ENCODE measurements around the gene RFX3.

Gene RFX3

DNA sequence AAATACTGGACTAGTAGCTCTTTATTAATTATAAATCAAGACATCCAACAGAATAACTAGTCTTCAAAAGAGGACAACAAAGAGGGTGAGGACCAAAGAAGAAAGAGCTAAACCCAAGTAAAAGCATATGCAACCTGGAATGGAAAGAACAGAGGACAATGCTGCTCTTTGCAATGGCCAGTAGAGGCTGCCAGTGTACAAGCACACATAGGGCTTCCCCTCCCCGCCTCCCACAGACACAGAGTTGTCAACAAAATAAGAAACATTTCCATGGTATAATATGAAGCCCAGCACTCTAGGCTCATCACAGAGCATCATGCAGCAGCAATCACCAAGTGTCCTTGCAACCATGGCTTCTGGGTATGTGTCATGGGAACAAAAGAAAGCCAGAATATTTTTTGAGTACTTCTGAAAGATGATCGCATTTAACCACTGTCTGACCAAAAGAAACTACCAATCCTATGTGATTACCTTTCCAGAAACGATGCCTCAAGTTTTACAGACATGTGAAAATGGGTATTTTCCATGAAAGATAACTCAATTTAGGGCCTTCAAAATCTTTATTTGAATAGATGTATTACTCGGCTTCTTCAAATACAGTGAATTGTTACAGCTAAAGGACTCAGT, 58.1 kb downstream of the RFX3 start:
- Histone ChIP-seq H3K4me1 (ENCODE audit: low read length) (no peaks in the 10 kb centered on the region), H3K36me3 (replicated peaks; ENCODE audit: insufficient read depth, low read length) (no peaks in the 10 kb centered on the region), H3K9ac (ENCODE audit: low read length) (no peak overlapping the region), H3K4me2 (ENCODE audit: low read depth, low read length) (no peak overlapping the region), H2AFZ (ENCODE audit: low read length) (no peak overlapping the region), H4K20me1 (ENCODE audit: insufficient read depth, low read length) (no peaks in the 10 kb centered on the region), H3K27me3 (replicated peaks; ENCODE audit: insufficient read depth, low read length) (no peaks in the 10 kb centered on the region), H3K9me3 (replicated peaks; ENCODE audit: insufficient read depth, low read length) (no peaks in the 10 kb centered on the region), H3K27ac (ENCODE audit: low read length) (no peak overlapping the region), H3K79me2 (ENCODE audit: low read length) (no peaks in the 10 kb centered on the region), H3F3A (ENCODE audit: insufficient read depth, low read length) (no peaks in the 10 kb centered on the region), H3K9me2 (replicated peaks; ENCODE audit: insufficient read depth, low read length) (no peaks in the 10 kb centered on the region), H3K4me3 (ENCODE audit: low read length) (no peak overlapping the region)
- DNase-seq, result peak; percentile 64
- TF ChIP-seq, protein P1, sequence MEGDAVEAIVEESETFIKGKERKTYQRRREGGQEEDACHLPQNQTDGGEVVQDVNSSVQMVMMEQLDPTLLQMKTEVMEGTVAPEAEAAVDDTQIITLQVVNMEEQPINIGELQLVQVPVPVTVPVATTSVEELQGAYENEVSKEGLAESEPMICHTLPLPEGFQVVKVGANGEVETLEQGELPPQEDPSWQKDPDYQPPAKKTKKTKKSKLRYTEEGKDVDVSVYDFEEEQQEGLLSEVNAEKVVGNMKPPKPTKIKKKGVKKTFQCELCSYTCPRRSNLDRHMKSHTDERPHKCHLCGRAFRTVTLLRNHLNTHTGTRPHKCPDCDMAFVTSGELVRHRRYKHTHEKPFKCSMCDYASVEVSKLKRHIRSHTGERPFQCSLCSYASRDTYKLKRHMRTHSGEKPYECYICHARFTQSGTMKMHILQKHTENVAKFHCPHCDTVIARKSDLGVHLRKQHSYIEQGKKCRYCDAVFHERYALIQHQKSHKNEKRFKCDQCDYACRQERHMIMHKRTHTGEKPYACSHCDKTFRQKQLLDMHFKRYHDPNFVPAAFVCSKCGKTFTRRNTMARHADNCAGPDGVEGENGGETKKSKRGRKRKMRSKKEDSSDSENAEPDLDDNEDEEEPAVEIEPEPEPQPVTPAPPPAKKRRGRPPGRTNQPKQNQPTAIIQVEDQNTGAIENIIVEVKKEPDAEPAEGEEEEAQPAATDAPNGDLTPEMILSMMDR (IDR thresholded peaks at IDR 0.05; ENCODE audit: low read length), result peak; percentile 88
- TF ChIP-seq EZH2phosphoT487 (IDR thresholded peaks at IDR 0.05; ENCODE audit: low read length) (no peak), EZH2 (optimal IDR thresholded peaks at IDR 0.05; ENCODE audit: low read depth, low read length) (no peak)

DNA sequence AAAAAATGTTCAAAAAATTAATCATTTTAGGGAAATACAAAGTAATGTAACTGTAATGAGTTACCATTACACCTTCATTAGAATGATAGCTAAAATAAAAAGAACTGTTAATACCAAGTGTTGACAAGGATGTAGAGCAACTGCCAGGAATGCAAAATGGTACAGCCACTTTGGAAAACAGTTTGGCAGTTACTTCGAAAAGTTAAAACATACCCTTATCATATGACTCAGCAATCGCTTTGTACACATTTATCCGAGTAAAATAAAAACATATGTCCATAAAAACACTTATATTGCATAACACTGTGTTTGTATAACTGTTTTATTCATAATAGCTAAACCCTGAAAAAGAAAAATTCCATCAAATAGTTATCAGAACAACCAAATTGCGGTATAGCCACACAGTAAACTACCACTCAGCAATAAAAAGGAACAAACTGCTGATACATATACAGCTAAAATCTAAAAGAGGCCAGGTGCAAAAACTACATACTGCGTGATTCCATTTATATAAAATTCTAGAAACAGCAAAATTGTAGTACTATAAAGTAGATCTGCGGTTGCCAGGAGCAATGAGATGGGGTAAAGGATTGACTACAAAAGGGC, 61.7 kb downstream of the RFX3 start:
- Histone ChIP-seq H3K27me3 (replicated peaks; ENCODE audit: insufficient read depth, low read length) (no peaks in the 10 kb centered on the region), H3K79me2 (ENCODE audit: low read length) (no peaks in the 10 kb centered on the region), H3K4me1 (ENCODE audit: low read length) (no peaks in the 10 kb centered on the region), H3K4me3 (ENCODE audit: low read length) (no peak overlapping the region), H3K27ac (ENCODE audit: low read length) (no peak overlapping the region), H3K4me2 (ENCODE audit: low read depth, low read length) (no peak overlapping the region), H2AFZ (ENCODE audit: low read length) (no peak overlapping the region), H3K9me2 (replicated peaks; ENCODE audit: insufficient read depth, low read length) (no peaks in the 10 kb centered on the region), H3F3A (ENCODE audit: insufficient read depth, low read length) (no peaks in the 10 kb centered on the region), H3K9me3 (replicated peaks; ENCODE audit: insufficient read depth, low read length) (no peaks in the 10 kb centered on the region), H3K36me3 (replicated peaks; ENCODE audit: insufficient read depth, low read length) (no peaks in the 10 kb centered on the region), H3K9ac (ENCODE audit: low read length) (no peak overlapping the region), H4K20me1 (ENCODE audit: insufficient read depth, low read length) (no peaks in the 10 kb centered on the region)
- TF ChIP-seq, protein P1 (IDR thresholded peaks at IDR 0.05; ENCODE audit: low read length), result no peak
- TF ChIP-seq EZH2 (optimal IDR thresholded peaks at IDR 0.05; ENCODE audit: low read depth, low read length) (no peak), EZH2phosphoT487 (IDR thresholded peaks at IDR 0.05; ENCODE audit: low read length) (no peak)
- DNase-seq, result no peak

DNA sequence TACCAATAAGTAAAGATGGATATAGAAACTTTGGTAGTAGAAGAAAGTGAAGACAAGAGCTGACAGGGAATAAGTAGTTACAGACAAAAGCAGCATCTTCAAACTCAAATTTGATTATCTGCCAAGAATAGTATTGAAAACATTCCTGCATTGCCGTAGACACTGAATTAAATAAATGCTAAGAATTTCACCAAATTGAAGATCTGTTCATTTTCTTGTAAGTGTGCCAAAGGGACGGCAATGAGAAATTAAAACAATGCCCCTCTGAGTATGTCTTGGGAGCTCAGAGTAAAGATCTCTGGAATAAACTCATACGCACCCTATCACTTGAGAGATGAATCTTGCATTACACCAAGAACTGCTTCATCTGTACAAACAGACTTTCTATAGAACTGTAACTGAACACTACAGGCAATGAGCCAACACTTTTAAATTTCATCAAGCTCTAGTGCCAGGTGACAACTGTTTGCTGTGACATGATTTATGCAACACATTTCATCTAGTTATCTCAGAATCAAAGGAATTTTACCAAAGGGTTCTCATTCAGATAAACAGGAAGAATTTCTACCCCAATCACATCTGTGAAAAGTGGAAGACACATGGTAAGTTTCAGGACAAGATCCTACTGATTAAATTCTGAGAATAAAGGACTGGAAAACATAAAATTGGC, 66.9 kb downstream of the RFX3 start:
- Histone ChIP-seq H3K27me3 (replicated peaks; ENCODE audit: insufficient read depth, low read length) (no peaks in the 10 kb centered on the region), H4K20me1 (ENCODE audit: insufficient read depth, low read length) (no peaks in the 10 kb centered on the region), H3K9me3 (replicated peaks; ENCODE audit: insufficient read depth, low read length) (no peaks in the 10 kb centered on the region), H3K9me2 (replicated peaks; ENCODE audit: insufficient read depth, low read length) (no peaks in the 10 kb centered on the region), H3K4me2 (ENCODE audit: low read depth, low read length) (no peak overlapping the region), H3K4me3 (ENCODE audit: low read length) (no peak overlapping the region), H3K9ac (ENCODE audit: low read length) (no peak overlapping the region), H3K27ac (ENCODE audit: low read length) (no peak overlapping the region), H3K4me1 (ENCODE audit: low read length) (no peaks in the 10 kb centered on the region), H3F3A (ENCODE audit: insufficient read depth, low read length) (no peaks in the 10 kb centered on the region), H3K36me3 (replicated peaks; ENCODE audit: insufficient read depth, low read length) (no peaks in the 10 kb centered on the region), H3K79me2 (ENCODE audit: low read length) (no peaks in the 10 kb centered on the region), H2AFZ (ENCODE audit: low read length) (no peak overlapping the region)
- DNase-seq, result no peak
- no peak for TF ChIP-seq EZH2phosphoT487 (IDR thresholded peaks at IDR 0.05; ENCODE audit: low read length)
- no peak for TF ChIP-seq EZH2 (optimal IDR thresholded peaks at IDR 0.05; ENCODE audit: low read depth, low read length)
- TF ChIP-seq, protein P1 (IDR thresholded peaks at IDR 0.05; ENCODE audit: low read length), result no peak

Data from MM.1S (cell line).